ENCODE measurements around the gene SH3BP1. TPM values are rescaled to one million over a fixed set of nuclear protein-coding genes. Genes with fewer than 3 reads are reported as not detected.

The SH3BP1 gene
- total and polyA plus RNA-seq, 2 donors (not counting 1 experiment from before 2014, with no cell fraction given) = 44.0 to 69.7 TPM

DNA sequence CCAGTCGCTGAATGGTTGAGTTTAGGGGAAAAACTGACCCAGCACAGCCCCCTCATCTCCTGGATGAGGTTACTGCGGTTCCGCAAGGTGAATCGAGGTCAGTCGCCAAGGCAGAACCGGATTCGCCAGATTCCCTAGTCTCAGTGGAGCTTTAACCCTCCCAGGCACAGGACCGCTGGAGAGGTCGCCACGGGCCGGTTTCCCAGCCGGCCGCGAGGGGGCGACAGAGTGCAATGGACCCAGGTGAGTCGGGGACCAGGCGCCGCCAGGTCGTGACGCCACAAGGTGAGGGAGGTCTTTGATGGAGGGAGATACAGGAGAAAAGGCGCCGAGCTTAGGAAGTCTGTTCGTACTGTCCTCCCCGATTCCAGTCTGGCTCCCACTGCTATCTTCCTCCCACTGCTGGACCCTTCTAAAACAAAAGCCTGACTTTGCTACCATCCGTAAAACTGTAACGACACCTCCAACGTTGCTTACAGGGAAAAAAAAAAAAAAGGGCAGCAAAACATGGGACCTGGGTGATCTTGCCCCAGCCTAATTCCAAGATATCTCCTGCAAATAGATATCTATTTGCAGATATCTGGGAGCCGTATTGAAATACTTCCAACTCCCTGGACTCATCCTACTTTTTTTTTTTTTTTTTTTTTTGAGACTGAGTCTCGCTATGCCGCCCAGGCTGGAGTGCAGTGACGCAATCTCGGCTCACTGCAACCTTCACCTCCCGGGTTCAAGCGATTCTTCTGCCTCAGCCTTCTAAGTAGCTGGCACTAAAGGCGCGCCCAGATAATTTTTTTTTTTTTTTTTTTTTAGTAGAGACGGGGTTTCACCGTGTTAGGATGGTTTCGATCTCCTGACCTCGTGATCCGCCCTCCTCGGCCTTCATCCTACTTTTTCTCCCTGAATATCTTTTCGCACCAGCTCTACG is 32.2 kb upstream of the SH3BP1 start:
- intact Hi-C loops (cut with micrococcal nuclease) = loop anchor here (1.0 to 10.0 kb wide), 5 partner anchors 74 to 898 kb away; partner anchors contain the start of genes CSNK1E and DDX17
- Histone ChIP-seq H3K79me2 (ENCODE audit: control insufficient read depth, insufficient read depth, low read length) (peaks cover 34% of the 10 kb centered on the region), H3K4me2 (replicated peaks; ENCODE audit: low read depth, low read length, poor library complexity, severe bottlenecking) (peak overlapping the region; percentile 92), H3K27me3 (replicated peaks in 1 of 4; ENCODE audit: control extremely low read depth in 1 of 4, control insufficient read depth in 3 of 4, insufficient read depth in 4 of 4, low read length in 3 of 4) (peaks cover 0 to 2% (median 0%) of the 10 kb centered on the region in 4 experiments), H3K9me3 (ENCODE audit: control extremely low read depth in 1 of 3, control insufficient read depth in 2 of 3, insufficient read depth in 1 of 3, low read length in 2 of 3) (no peaks in the 10 kb centered on the region), H2AFZ (ENCODE audit: insufficient read depth, low read depth, low read length, poor library complexity, severe bottlenecking) (peak overlapping the region; percentile 37), H3K27ac (ENCODE audit: low read length in 2 of 2) (peak overlapping the region; percentile 94 to 99), H4K20me1 (ENCODE audit: control insufficient read depth, insufficient read depth, low read length, poor library complexity, severe bottlenecking) (peaks cover 9% of the 10 kb centered on the region), H3K4me1 (ENCODE audit: control insufficient read depth in 2 of 2, insufficient read depth in 2 of 2, low read length in 2 of 2) (peaks cover 26 to 36% of the 10 kb centered on the region in 2 donors), H3K4me3 (ENCODE audit: control extremely low read depth in 1 of 5, extremely low read depth in 1 of 5, insufficient read depth in 1 of 5, low read depth in 2 of 5, low read length in 4 of 5) (peak overlapping the region; percentile 56 to 89 (median 66)), H3K9ac (ENCODE audit: low read length) (peak overlapping the region; percentile 63), H3K36me3 (replicated peaks in 1 of 2; ENCODE audit: control extremely low read depth in 1 of 2, control insufficient read depth in 1 of 2, extremely low read depth in 1 of 2, insufficient read depth in 2 of 2, low read length in 1 of 2) (no peaks in the 10 kb centered on the region)
- ChIA-PET POLR2A (interaction anchor here (0.5 to 4.5 kb wide), 23 partner anchors 10 to 1248 kb away, joined by 3 to 43 read pairs (median 5); partner anchors contain the start of genes LGALS1, MICALL1, NOL12 and PDXP), CTCF (interaction anchor here (0.6 to 30.7 kb wide), 36 partner anchors 8 to 1713 kb away, joined by 3 to 620 read pairs (median 5); partner anchors contain the start of genes LGALS1, MFNG, NOL12 and PDXP)
- WGBS (ENCODE audit: insufficient coverage) = 3% methylated on average over 29 of the region's 44 CpGs
- DNase-seq = peak; percentile 92
- Mint-ChIP-seq H3K4me3 (peak overlapping the region; percentile 92), H3K4me1 (peaks cover 33% of the 10 kb centered on the region), H3K27me3 (peaks cover 12% of the 10 kb centered on the region), H3K27ac (peak overlapping the region; percentile 98), H3K9me3 (ENCODE audit: insufficient read depth) (no peaks in the 10 kb centered on the region)
- no peak for TF ChIP-seq EZH2 (IDR thresholded peaks at IDR 0.05; ENCODE audit: borderline replicate concordance, insufficient read depth, low read depth, low read length, poor library complexity, severe bottlenecking)
- TF ChIP-seq, protein P1, sequence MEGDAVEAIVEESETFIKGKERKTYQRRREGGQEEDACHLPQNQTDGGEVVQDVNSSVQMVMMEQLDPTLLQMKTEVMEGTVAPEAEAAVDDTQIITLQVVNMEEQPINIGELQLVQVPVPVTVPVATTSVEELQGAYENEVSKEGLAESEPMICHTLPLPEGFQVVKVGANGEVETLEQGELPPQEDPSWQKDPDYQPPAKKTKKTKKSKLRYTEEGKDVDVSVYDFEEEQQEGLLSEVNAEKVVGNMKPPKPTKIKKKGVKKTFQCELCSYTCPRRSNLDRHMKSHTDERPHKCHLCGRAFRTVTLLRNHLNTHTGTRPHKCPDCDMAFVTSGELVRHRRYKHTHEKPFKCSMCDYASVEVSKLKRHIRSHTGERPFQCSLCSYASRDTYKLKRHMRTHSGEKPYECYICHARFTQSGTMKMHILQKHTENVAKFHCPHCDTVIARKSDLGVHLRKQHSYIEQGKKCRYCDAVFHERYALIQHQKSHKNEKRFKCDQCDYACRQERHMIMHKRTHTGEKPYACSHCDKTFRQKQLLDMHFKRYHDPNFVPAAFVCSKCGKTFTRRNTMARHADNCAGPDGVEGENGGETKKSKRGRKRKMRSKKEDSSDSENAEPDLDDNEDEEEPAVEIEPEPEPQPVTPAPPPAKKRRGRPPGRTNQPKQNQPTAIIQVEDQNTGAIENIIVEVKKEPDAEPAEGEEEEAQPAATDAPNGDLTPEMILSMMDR (IDR thresholded peaks at IDR 0.05) = peak; percentile 99
- peak; percentile 28 for ATAC-seq (ENCODE audit: low read depth)

Data from B cell (primary cell).